Daoy (cell line): ENCODE data around the gene WDR36. TPM values are rescaled to one million over a fixed set of nuclear protein-coding genes. Genes with fewer than 3 reads are reported as not detected.
"Not testable (repeated sequence)": the region's sequence is repeated elsewhere in the genome, so short reads cannot be mapped to it uniquely, and the experiment has no call there.

Experiments used
- DNase-seq: peaks from one replicate; pipeline ENCODE4 v3.0.0-alpha.2; 2015; ENCODE audit warnings: low read depth
- total RNA-seq: library from RNA; depleted of rRNA; stranded (reverse); fragments of >200 nt; shearing (Covaris generic); gene quantifications from 2 replicates; pipeline ENCODE4 v1.2.3, GENCODE V29; 2014

WDR36 gene
- total RNA-seq, 1 experiment from 2014 or later, result 52.8 TPM

DNA sequence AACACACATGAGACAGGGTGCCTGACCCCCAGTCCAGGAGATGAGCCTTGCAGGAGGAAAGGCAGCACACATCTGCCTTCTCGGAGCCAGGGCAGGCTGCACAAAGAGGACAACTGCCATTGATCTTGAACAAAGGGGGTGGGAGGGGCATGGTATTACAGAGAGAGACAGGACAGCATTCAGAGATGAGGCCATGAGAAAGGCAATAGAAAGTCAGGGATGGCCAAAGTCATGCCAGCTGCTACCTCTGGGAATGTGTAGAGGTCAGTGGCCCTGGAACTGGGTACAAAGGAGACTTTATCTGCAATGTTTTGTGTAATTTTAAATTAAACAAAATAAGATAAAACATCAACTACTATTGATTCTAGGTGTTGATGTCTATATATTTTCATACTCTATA, 43.2 kb downstream of the WDR36 start:
- no peak for DNase-seq

DNA sequence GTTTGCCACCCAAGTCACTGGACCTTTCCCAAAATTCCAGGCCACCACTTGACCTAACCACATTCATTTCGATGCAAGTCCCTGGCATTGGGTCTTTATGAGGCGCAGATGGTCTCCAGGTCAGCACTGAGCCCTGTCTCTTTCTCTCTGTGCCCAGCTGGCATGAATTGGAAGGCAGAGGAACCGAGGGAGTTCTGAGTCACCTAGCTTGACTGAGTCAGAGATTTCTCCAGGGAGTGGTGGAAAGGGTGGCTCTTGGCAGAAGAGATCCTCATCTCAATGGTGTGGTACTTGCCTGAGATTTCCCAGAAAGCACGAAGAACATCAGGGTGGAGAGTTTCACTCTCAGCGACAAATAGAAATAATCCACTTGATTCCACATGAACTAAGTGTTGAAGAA, 43.8 kb downstream of the WDR36 start:
- DNase-seq, result peak; percentile 76

DNA sequence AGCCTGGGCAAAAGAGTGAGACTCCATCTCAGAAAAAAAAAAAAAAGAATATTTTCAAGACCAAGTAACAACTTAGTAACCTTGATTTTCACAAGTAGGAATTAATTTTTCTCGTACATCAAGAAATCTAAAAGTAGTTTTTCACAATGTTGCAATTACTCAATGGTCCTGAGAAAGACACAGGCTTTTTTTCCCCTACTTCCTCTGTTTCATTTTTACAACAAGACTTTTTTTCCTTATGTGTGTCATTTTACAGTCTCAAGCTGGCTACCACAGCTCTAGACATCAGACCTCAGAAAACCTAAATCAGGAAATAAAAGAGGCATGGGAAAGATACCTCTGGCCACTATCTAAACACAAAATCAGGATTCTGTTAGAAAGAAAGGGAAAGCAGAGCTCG, 45.9 kb downstream of the WDR36 start:
- no peak for DNase-seq

DNA sequence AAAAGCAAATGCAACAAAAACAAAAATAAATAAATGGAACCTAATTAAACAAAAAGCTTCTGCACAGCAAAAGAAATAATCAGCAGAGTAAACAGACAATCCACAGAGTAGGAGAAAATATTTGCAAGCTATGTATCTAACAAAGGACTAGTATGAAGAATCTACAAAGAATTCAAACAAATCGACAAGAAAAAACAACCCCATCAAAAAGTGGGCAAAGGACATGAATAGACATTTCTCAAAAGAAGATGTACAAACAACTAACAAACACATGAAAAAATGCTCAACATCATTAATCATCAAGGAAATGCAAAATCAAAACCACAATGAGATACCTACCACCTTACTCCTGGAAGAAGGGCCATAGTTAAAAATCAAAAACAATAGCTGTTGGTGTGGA, 49.3 kb downstream of the WDR36 start:
- DNase-seq, result not testable (repeated sequence)

DNA sequence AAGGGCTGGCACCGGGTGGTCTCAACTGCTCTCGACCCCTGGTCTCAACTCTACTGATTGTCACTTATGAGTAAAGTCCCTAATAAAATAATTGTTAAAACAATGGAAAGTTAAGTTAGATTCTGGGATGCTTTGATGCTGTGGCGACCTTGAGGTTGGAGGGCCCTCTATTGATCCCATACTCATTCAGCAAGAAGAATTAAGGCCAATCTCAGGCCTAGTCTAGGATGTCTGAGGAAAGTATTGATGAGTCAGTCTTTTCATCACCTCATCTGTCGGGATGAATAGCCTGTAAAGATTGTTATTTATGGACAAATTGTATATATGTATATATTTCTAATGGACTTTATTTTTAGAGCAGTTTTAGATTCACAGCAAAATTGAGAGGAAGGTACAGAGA, 50.8 kb downstream of the WDR36 start:
- DNase-seq, result no peak

DNA sequence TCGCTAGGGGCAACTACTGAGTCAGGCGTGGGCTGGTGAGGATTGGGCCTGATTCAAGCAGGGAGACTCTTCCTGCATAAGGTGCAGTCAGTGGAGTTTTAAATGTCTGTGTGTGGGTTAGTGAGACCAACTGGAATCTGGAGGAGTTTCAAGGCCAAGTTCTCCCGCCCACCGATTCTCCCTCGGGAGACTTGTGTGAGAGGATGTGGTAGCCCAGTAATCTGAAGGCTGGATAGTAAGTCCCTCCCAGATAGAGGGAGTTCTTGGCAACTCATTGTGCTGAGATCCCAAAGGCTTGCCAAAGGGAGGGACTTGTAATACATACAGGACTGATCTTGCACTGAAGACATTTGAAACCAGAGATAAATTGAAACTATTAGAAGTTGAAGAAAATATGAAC, 51.8 kb downstream of the WDR36 start:
- peak; percentile 91 for DNase-seq

DNA sequence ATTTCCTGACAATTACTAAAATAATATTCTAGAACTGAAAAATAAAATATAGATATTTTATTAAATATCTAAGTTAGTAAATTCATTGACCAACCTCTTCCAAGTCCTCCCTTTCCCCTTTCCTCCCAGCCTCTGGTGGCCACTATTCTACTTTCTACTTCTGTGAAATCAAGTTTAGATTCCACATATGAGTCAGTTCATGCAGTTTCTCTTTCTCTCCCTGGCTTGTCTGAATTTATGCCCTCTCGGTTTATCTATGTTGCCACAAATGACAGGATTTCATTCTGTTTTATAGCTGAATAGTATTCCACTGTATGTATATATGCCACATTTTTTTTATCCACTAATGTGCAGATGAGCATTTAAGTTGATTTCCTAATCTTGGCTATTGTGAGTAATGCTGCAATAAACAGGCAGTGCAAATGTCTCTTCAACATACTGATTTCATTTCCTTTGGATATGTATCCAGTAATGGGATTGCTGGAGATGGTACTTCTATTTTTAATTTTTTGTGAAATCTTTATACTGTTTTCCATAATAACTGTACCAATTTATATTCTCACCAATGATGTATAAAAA, 52.3 kb downstream of the WDR36 start:
- peak; percentile 9 for DNase-seq

DNA sequence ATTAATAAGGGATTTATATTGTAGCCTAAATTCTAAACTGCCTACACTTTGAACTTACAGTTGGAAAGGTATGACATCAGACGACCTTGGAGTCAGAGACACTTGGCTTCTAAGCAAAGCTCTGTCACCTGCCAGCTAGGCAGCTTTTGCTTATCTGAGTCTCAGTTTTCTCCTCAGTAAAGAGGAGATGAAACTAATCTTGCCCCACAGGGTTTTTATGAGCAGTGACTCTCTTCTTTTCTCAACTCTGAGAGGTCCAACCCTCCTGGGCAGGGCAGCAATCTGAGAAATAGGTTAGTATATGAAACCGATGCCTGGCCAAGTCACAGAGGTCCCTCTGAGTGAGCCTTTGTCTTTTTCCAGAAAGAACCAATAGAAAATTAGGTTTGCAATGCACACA, 53.9 kb downstream of the WDR36 start:
- DNase-seq, result no peak

DNA sequence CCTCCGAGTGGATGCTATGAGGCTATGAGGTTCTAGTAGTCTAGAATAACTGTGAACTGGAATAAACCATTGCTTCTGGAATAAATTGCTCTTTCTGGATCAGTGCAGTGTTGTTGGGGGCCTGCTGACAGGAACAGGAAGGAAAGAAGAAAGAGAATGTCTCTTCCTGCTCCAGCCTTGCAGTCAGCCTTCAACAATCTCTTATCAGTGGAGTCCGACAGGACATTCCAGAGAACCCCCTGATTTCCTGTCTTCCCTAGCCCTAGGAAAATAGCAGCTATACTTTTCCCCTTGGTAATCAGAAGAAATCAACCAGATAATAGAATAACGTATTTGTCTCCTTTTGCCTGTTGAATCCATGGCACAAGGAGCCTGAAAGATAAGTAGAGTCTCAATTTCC, 55.4 kb downstream of the WDR36 start:
- no peak for DNase-seq

DNA sequence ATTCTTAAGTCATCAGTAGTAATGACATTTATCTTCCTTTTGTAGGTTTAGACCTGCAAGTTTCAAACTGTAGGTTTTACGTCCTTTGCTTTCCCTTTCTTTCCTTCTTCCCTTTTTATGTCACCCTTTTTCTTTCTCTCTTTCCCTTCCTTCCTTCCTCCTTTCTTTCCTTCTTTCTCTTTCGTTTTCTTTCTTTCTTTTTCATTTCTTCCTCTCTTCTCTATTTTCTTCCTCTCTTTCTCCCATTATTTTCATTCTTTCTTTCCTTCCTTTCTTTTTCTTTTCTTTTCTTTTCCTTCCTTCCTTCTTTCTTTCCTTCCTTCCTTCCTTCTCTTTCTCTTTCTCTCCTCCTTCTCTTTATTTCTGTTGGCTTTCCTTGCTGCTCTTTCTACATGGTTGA, 59.9 kb downstream of the WDR36 start:
- DNase-seq, result no peak

DNA sequence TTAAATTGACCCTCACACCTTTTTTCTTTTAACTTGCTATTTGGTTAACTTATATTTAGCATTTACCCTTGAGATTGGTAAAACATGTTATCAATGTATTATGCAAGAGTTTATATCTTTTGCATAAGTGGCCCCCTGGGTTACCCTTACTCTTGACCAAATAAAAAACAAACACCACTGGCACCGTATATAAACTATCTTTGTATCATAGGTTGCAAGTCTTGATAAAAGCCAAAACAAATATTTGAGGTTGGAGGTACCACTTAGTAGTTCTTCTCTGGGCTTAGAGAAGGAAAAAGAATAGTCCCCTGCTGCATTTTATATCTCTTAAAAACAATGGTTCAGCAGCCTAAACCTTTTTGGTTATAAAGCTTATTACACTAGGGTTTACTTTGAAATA, 61.3 kb downstream of the WDR36 start:
- no peak for DNase-seq

DNA sequence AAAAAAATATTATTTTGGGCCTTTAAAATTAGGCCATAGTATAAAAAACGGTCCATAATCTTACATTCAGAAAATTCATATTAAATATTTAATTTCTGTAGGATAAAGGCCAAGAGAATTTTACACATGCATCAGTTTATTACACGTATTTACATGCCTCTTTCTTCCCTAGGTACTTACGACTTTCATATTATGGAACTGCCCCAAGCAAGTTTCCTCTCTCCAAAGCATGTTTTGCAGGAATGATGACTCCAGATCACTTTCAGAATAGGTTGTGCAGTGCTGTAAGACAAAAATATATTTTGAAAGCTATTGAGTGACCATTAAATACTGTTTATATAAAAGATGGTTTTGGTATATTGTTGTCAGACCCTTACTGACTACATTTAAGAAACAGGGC, 61.8 kb downstream of the WDR36 start:
- no peak for DNase-seq

DNA sequence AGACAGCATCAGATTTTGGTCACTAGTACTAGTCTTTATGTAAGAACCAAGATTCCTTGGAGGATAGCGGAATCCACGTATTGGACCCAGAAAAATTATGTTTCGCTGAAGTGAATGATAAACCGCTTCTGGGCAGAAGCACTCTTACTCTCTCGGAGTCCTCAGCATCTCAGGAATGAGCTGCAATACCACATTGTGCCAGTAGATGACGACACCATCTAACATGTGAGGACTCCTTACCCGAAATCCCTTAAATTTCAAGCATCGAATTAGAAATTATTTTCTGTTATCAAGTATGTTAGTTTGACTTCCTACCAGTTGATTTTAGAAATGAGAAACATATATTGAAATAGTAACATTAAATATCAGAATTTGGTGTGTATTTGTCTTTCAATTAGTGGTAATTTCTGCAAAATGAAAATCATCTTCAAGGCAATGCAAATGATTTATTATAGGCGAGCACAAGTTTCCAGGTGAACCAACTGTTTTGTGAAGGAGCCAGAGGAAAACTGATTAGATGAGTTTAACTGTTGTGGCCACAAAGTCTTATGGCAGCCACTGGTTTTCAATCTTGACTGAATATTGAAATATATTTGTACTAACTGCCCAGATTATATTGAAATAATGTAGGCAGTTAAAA, 66.1 kb downstream of the WDR36 start:
- peak; percentile 80 for DNase-seq

DNA sequence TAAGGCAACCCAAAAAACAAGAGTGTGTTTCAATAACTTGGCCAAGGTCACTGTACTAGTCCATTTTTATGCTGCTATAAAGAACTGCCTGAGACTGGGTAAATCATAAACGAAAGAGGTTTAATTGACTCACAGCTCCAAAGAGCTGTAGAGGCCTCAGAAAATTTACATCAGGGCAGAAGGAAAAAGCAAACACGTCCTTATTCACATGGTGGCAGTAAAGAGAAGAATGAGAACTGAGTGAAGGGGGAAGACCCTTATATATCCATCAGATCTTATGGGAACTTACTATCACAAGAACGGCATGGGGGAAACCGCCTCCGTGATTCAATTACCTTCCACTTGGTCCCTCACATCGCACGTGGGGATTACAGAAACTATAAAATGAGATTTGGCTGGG, 67.7 kb downstream of the WDR36 start:
- no peak for DNase-seq

DNA sequence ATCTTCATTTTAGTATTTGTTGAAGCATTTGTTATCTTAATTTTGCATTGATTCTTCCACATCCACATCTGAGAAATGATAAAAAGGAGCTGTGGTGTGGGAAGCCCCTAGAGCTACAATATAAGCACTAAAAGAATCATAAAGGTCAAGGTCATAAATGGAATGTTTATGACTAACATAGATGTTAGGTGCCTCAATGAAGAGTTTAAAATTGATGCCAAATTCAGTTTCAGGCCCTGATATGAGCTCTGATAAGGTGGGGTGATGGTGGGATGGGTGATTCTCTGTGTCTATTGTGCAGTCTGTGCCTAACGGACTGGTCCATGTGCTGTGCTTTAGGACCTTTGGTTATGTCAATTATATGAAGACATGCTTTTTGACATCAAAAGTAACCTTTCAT, 70.9 kb downstream of the WDR36 start:
- no peak for DNase-seq

DNA sequence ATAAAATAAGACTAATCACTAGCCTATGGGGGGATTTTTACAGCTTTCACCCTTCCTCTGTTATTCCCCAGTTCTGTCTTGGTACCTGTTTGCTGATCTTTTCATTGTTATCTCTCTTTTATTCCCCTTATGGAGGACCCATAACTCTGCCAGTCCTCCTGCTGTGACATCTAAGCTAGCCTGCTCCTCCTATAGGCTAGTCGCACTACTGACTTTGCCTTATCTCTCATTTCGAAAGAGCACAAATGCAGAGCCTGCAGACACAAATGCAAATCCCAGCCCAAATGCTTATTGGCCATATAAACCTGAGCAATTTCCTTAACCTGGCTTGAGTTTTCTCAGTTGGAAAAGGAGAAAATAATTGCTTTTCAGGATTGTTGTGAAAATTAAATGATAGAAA, 72.9 kb downstream of the WDR36 start:
- no peak for DNase-seq

DNA sequence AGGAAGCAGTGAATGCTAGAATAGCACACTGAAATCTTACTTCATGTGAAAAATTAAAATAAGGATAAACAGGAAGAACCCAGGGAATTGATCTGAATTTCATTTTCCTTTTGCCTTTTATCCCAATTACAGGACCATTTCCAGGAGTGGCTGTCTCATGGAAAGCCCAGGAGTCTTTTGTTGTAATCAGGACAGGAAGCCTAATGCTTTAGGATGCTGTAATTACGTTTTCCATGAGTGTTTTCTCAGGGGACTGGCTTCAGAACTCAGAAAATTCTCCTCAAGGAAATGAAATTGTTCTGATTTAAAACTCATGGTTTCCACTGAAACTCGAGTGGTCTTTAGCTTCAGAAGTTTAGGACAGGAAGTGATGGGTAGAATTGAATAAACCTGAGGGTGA, 75.4 kb downstream of the WDR36 start:
- DNase-seq, result no peak

DNA sequence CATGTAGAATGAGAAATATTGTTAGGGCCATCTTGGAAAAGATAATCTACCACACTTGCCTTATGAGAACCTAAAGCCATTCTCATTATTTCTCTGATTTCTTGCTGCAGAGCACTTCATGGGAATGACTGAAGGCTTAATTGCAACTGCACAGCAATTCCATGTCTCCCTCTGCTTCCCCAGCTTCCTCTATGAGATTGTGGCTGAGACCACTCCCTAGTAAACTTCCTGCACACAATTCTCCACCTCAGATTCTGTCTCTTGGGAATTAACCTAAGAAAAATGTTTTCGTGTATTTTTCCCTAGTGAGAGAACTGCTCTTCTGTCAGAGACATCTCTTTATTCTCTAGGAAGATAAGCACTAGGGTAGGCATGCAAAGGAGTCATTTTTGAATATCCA, 76.5 kb downstream of the WDR36 start:
- DNase-seq, result no peak

DNA sequence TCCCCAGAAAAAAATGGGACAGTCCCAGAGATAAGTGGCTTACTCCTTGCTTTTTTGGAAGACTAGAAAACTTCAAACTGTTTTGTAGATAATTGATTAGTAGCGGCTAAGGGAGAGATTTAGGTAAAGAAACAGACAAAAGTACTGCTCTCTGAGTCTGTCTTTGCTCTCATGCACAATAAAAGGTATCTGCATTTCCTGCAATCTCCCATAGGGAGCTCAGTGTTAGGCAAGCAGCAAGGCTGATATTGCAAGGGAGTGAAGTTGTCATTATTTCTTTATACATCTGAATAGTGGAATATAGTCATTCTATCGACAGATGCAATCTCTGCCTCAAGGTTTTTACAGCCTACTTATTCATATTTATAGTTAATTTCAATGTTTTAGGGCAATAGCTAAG, 77.1 kb downstream of the WDR36 start:
- DNase-seq, result no peak

DNA sequence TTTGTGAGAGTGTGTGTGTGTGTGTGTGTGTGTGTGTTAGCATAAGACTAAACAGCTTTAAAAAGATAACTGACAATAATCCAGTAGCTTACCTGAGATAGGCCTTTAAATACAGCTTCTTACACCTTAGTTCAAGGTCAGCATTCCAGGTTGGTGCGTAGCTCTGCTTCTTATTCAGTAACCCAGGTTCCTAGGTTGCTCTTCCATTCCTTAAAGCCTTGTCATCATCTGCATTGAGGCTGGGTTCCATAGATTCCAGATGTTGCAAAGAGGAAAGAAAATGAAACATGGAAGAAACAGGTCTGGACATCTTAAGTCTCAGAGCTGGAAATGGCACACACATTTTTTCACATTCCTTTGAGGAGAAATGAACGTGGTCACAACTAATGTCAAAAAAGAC, 78.1 kb downstream of the WDR36 start:
- no peak for DNase-seq

DNA sequence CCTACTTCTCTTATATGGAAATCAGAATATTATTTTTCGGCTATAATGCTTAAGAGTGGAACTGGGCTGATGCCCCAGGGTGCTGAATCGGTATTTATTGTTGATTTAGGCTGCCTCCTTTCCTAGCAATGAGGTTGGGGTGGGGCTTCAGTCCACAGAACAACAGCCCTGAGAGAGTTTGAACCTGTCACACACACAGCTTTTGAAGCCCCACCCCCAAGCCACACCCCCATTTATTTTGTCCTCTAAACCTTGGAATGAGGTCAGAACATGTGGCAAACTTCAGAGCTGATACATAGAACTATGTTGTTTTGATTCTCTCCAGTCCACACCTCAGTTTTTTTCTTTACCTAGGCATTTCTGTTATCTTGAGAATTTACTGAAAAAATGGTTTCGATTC, 80.4 kb downstream of the WDR36 start:
- DNase-seq, result peak; percentile 13

DNA sequence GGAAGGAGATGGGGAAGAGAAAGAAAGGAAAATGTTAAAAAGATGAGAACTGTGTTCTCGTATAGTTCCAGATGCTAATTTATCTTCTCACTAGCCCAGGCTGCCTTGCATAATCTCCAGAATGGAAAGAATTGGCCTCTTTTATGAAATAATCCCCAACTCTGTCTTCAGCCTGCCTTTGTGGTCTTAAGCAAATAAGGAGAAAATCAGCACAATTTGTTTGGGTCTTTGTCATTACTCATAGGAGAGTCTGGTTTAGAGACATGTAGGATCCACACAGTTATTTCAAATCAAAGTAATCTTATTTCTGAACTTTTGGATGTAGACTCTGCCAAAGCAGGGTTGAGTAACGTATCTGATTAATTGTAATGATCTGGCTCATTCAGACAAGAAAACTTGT, 81.3 kb downstream of the WDR36 start:
- no peak for DNase-seq
